Measurements from ENCODE around the gene RNF2. TPM values are rescaled to one million over a fixed set of nuclear protein-coding genes. Genes with fewer than 3 reads are reported as not detected.

The RNF2 gene
- total RNA-seq, 1 experiment from 2014 or later: 75.3 TPM

GRCh38 chr1:185108321-185108720, 63.0 kb downstream of the RNF2 start:
- Histone ChIP-seq H3K56ac (ENCODE audit: insufficient read length, low read depth, low read length) (no peak overlapping the region), H2BK5ac (ENCODE audit: insufficient read length, low read length) (no peak overlapping the region), H3K4me1 (ENCODE audit: insufficient read depth, low read length) (no peaks in the 10 kb centered on the region), H2BK20ac (ENCODE audit: low read depth, low read length, poor library complexity, severe bottlenecking) (no peak overlapping the region), H3K4me2 (ENCODE audit: insufficient read depth, insufficient read length, low read length) (no peak overlapping the region), H3K23ac (ENCODE audit: insufficient read length, low read depth, low read length) (no peak overlapping the region), H3K79me1 (ENCODE audit: insufficient read depth, low read depth, low read length, poor library complexity, severe bottlenecking) (no peaks in the 10 kb centered on the region), H3K9me3 (ENCODE audit: control insufficient read depth, low read depth, low read length) (no peaks in the 10 kb centered on the region), H3K79me2 (ENCODE audit: insufficient read depth, low read length) (no peaks in the 10 kb centered on the region; the same call in 1 of the 2 replicates), H3K27ac (ENCODE audit: insufficient read length, low read depth, low read length) (no peak overlapping the region), H2AFZ (ENCODE audit: low read length) (no peak overlapping the region), H3T11ph (ENCODE audit: low read length) (no peak overlapping the region), H3K9ac (ENCODE audit: extremely low read depth, insufficient read length, low read length) (no peak overlapping the region), H4K91ac (ENCODE audit: insufficient read length, low read depth, low read length) (no peak overlapping the region), H4K8ac (replicated peaks; ENCODE audit: insufficient read length, low read depth, low read length) (no peak overlapping the region), H2BK15ac (ENCODE audit: low read depth, low read length) (no peak overlapping the region), H2BK120ac (ENCODE audit: low read depth, low read length, poor library complexity, severe bottlenecking) (no peak overlapping the region), H2AK5ac (ENCODE audit: insufficient read length, low read length) (no peak overlapping the region), H4K5ac (ENCODE audit: insufficient read length, low read depth, low read length) (no peak overlapping the region), H2BK12ac (ENCODE audit: insufficient read length, low read depth, low read length) (no peak overlapping the region), H4K20me1 (ENCODE audit: control insufficient read depth, insufficient read depth, insufficient read length) (no peaks in the 10 kb centered on the region), H3K23me2 (ENCODE audit: insufficient read length, low read depth, low read length, poor library complexity, severe bottlenecking) (no peaks in the 10 kb centered on the region), H3K18ac (ENCODE audit: insufficient read length, low read depth, low read length) (no peak overlapping the region), H3K27me3 (ENCODE audit: insufficient read depth, low read length) (no peaks in the 10 kb centered on the region), H3K4ac (ENCODE audit: low read depth, low read length) (no peak overlapping the region), H3K14ac (ENCODE audit: insufficient read depth, low read length) (no peak overlapping the region)
- Mint-ChIP-seq H3K27me3 (ENCODE audit: low read depth) (no peaks in the 10 kb centered on the region; the same call in 1 of the 2 replicates), H3K27ac (no peak overlapping the region), H3K36me3 (ENCODE audit: insufficient read depth in 1 of 3, low read depth in 3 of 3) (peaks cover 6 to 15% (median 13%) of the 10 kb centered on the region in 3 experiments; a peak in 5 of 7 replicates), H3K4me3 (no peak overlapping the region), H3K4me1 (no peaks in the 10 kb centered on the region), H3K9me3 (peaks cover 12 to 17% of the 10 kb centered on the region in 2 experiments)
- DNase-seq: no peak
- no peak for TF ChIP-seq CTCF (conservative IDR thresholded peaks at IDR 0.05)
